PC-3 (cell line): ENCODE data around the gene TMC7. TPM values are rescaled to one million over a fixed set of nuclear protein-coding genes. Genes with fewer than 3 reads are reported as not detected.
A peak's percentile ranks its signal among the peaks of the same experiment; 100 is the strongest.

Experiments used
- ATAC-seq: fragments of 200-7000 bp; cut with Tn5 transposase; 2 replicates; pipeline ENCODE4 v1.9.1; 2020; ENCODE audit warnings: mild to moderate bottlenecking, moderate library complexity
- BruUV-seq: library from RNA; stranded (reverse); fragments of 400-500 nt; replicated peaks from 2 replicates; lab custom pipeline; 2021; lab: Mats Ljungman, UMichigan
- CTCF ChIA-PET: fragments of 300-600 bp; sonication (Branson Sonifier 250); formaldehyde crosslinking; loops from one replicate; lab custom pipeline; 2022; ENCODE audit warnings: antibody characterized with exemption; lab: Charles Lee
- POLR2A ChIA-PET: fragments of 300-600 bp; sonication (Branson Sonifier 250); formaldehyde crosslinking; loops from one replicate; lab custom pipeline; 2022; ENCODE audit warnings: antibody characterized with exemption; ENCODE audit not compliant: unreplicated experiment; lab: Charles Lee
- DNase-seq: peaks from one replicate; pipeline ENCODE4 v3.0.0-alpha.2; 2015
- H2AFZ ChIP-seq: fragments of 300-600 bp; sonication (generic); 2 replicates; pipeline ENCODE4 v1.6.0; 2016; ENCODE audit warnings: antibody characterized with exemption, low read length
- H3F3A ChIP-seq: fragments of 300-600 bp; sonication (generic); one replicate; pipeline ENCODE4 v1.6.0; 2017; ENCODE audit warnings: antibody characterized with exemption, low read length, control low read depth, mild to moderate bottlenecking; ENCODE audit not compliant: unreplicated experiment
- H3K27ac ChIP-seq: fragments of 300-600 bp; sonication (generic); 2 replicates; pipeline ENCODE4 v1.5.1; 2016; ENCODE audit warnings: mild to moderate bottlenecking, low read length
- H3K27me3 ChIP-seq: fragments of 300-600 bp; sonication (generic); 2 replicates; pipeline ENCODE4 v1.6.1; 2016; ENCODE audit warnings: low read length, mixed read lengths
- H3K36me3 ChIP-seq: fragments of 300-600 bp; sonication (generic); 2 replicates; pipeline ENCODE4 v1.6.1; 2016; ENCODE audit warnings: low read depth, mixed run types, low read length, mixed read lengths
- H3K4me1 ChIP-seq: fragments of 300-600 bp; sonication (generic); 2 replicates; pipeline ENCODE4 v1.5.1; 2016; ENCODE audit warnings: low read length; ENCODE audit not compliant: insufficient read depth
- H3K4me2 ChIP-seq: fragments of 300-600 bp; sonication (generic); 2 replicates; pipeline ENCODE4 v1.6.0; 2016; ENCODE audit warnings: low read length
- H3K4me3 ChIP-seq: fragments of 300-600 bp; sonication (generic); 2 replicates; pipeline ENCODE4 v1.5.1; 2016; ENCODE audit warnings: mild to moderate bottlenecking, low read length, mixed read lengths
- H3K79me2 ChIP-seq: fragments of 300-600 bp; sonication (generic); 2 replicates; pipeline ENCODE4 v1.6.1; 2017; ENCODE audit warnings: low read length, mixed read lengths
- H3K9ac ChIP-seq: fragments of 300-600 bp; sonication (generic); 2 replicates; pipeline ENCODE4 v1.6.0; 2016; ENCODE audit warnings: mild to moderate bottlenecking, low read length
- H3K9me2 ChIP-seq: fragments of 300-600 bp; sonication (generic); replicated peaks from 2 replicates; pipeline ENCODE4 v1.6.1; 2016; ENCODE audit warnings: mixed run types, low read length, mixed read lengths
- H3K9me3 ChIP-seq: fragments of 300-600 bp; sonication (generic); 2 replicates; pipeline ENCODE4 v1.6.1; 2016; ENCODE audit warnings: low read length, mixed read lengths
- H4K20me1 ChIP-seq: fragments of 300-600 bp; sonication (generic); 2 replicates; pipeline ENCODE4 v1.6.1; 2016; ENCODE audit warnings: low read length, mixed read lengths
- EZH2 ChIP-seq: fragments of 300-600 bp; sonication (generic); IDR thresholded peaks from one replicate; pipeline ENCODE4 v1.6.1; 2017; ENCODE audit warnings: antibody characterized with exemption, mild to moderate bottlenecking, low read length; ENCODE audit not compliant: unreplicated experiment
- EZH2phosphoT487 ChIP-seq: fragments of 300-600 bp; sonication (generic); IDR thresholded peaks from 2 replicates; pipeline ENCODE4 v1.6.1; 2018; ENCODE audit warnings: mild to moderate bottlenecking, antibody characterized with exemption, low read length, borderline replicate concordance
- intact Hi-C: fragments of 100-400 bp; cut with micrococcal nuclease; formaldehyde crosslinking; loops from 2 replicates; pipeline ENCODE4 v1.9.0; 2023
- total RNA-seq: library from RNA; depleted of rRNA; stranded (reverse); fragments of >200 nt; gene quantifications from 2 replicates; pipeline ENCODE4 v1.2.3, GENCODE V29; 2014
- TF ChIP-seq, protein P1 (sequence below): fragments of 300-600 bp; sonication (generic); conservative IDR thresholded peaks from 2 replicates; pipeline ENCODE4 v1.5.1; 2017; ENCODE audit warnings: antibody characterized with exemption, low read depth, mild to moderate bottlenecking, low read length

TMC7 gene
- total RNA-seq, 1 experiment from 2014 or later, result 5.3 TPM

GRCh38 chr16:19090916-19091315, 107.2 kb downstream of the TMC7 start:
- CTCF ChIA-PET, result no interaction called here
- intact Hi-C loops, result no loop called here

DNA sequence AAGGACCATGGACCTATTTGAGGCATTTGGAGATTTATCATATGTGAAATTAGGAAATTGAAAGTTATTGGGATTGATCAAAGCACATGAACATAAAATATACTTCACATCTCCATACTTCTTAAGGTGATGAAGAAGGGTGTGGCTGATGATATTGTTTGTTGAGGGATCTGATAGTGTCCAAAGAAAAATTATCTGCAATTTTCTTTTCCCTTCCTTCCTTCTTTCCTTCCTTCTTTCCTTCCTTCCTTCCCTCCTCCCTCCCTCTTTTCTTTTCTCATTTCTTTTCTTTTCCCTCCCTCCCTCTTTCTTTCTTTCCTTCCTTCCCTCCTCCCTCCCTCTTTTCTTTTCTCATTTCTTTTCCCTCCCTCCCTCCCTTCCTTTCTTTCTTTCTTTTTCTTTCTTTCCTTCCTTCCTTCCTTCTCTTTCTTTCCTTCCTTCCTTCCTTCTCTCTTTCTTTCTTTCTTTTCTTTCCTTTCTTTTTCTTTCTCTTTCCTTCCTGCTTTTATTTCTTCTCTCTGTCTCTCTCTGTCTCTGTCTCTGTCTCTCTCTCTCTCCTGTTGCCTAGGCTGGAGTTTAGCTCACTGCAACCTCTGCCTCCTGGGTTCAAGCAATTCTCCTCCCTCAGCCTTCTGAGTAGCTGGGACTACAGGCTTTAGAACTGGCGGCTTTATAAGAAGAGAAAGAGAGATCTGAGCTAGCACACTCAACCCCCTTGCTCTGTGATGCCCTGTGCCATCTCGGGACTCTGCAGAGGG, 109.1 kb downstream of the TMC7 start:
- H3K4me1 ChIP-seq, result peaks cover 44% of the 10 kb centered on the region
- peak overlapping the region; percentile 70 for H3K4me2 ChIP-seq
- CTCF ChIA-PET, result no interaction called here
- peak overlapping the region; percentile 46 for H3K9ac ChIP-seq
- no peak for TF ChIP-seq EZH2
- TF ChIP-seq EZH2phosphoT487, result no peak
- TF ChIP-seq, protein P1, sequence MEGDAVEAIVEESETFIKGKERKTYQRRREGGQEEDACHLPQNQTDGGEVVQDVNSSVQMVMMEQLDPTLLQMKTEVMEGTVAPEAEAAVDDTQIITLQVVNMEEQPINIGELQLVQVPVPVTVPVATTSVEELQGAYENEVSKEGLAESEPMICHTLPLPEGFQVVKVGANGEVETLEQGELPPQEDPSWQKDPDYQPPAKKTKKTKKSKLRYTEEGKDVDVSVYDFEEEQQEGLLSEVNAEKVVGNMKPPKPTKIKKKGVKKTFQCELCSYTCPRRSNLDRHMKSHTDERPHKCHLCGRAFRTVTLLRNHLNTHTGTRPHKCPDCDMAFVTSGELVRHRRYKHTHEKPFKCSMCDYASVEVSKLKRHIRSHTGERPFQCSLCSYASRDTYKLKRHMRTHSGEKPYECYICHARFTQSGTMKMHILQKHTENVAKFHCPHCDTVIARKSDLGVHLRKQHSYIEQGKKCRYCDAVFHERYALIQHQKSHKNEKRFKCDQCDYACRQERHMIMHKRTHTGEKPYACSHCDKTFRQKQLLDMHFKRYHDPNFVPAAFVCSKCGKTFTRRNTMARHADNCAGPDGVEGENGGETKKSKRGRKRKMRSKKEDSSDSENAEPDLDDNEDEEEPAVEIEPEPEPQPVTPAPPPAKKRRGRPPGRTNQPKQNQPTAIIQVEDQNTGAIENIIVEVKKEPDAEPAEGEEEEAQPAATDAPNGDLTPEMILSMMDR, result no peak
- no peak overlapping the region for H2AFZ ChIP-seq
- no peak overlapping the region for H3K4me3 ChIP-seq
- H3K9me3 ChIP-seq, result no peaks in the 10 kb centered on the region
- no peaks in the 10 kb centered on the region for H3K9me2 ChIP-seq
- no peaks in the 10 kb centered on the region for H3F3A ChIP-seq
- no peaks in the 10 kb centered on the region for H3K36me3 ChIP-seq
- DNase-seq (no peak), ATAC-seq (no peak)
- H3K27me3 ChIP-seq, result no peaks in the 10 kb centered on the region
- POLR2A ChIA-PET, result no interaction called here
- H3K27ac ChIP-seq, result peak overlapping the region; percentile 85
- H4K20me1 ChIP-seq, result no peaks in the 10 kb centered on the region
- no peaks in the 10 kb centered on the region for H3K79me2 ChIP-seq
- intact Hi-C loops, result loop anchor here (1.0 kb wide), 2 partner anchors 20 to 44 kb away; partner anchors contain the start of gene ITPRIPL2
- TSS peak; percentile 18 for BruUV-seq

More at GRCh38 chr16:19090916-19091315, 107.2 kb downstream of the TMC7 start:
- no TSS peak for BruUV-seq
- Histone ChIP-seq H4K20me1 (no peaks in the 10 kb centered on the region), H3K27ac (no peak overlapping the region), H3K4me1 (peaks cover 44% of the 10 kb centered on the region), H3K9me2 (no peaks in the 10 kb centered on the region), H3K9ac (no peak overlapping the region), H3K9me3 (no peaks in the 10 kb centered on the region), H3K4me2 (no peak overlapping the region), H3F3A (no peaks in the 10 kb centered on the region), H3K27me3 (no peaks in the 10 kb centered on the region), H2AFZ (no peak overlapping the region), H3K79me2 (no peaks in the 10 kb centered on the region), H3K36me3 (no peaks in the 10 kb centered on the region), H3K4me3 (no peak overlapping the region)
- TF ChIP-seq EZH2phosphoT487, result no peak
- TF ChIP-seq, protein P1, result no peak
- TF ChIP-seq EZH2, result no peak
- POLR2A ChIA-PET, result no interaction called here
- ATAC-seq (no peak), DNase-seq (no peak)
